CD4-positive, alpha-beta T cell treated with Interleukin-1 beta for 1 hour (primary cell): ENCODE measurements around the gene LIFR.

Experiments
- DNase-seq, 2 donors: peaks; one replicate each; pipeline ENCODE4 v3.0.0-alpha.2; 2020 to 2022

LIFR gene

DNA sequence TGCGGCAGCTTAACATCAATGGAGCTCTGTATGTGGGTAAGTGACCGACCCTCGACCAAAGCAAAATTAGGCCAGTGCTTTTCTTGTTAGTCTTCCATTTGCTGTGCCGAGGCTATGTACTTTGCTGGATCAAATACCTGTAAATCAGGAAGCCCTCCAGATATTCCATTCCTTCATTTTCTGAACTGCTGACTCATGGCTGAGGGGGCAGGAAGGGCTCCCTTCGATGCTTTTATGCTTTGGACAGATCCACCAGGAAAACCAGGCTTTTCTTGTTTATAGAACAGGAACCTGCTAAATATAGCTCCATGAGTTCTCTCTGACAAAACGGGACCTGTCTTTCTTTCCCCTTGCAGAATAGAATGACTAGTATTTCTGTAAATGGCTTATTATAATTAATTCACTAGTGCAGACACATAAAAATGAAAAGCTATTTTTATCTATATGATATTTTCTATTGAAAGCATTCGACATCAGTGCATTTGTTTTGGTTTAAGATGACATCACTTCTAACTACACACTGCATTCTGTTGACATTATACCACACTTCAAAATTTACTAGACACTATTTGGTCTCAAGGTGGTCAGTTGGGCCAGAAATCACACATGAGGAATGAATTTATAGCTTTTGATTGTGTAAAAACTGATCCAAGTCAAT lies 93.3 kb downstream of the LIFR start:
- no peak for DNase-seq

DNA sequence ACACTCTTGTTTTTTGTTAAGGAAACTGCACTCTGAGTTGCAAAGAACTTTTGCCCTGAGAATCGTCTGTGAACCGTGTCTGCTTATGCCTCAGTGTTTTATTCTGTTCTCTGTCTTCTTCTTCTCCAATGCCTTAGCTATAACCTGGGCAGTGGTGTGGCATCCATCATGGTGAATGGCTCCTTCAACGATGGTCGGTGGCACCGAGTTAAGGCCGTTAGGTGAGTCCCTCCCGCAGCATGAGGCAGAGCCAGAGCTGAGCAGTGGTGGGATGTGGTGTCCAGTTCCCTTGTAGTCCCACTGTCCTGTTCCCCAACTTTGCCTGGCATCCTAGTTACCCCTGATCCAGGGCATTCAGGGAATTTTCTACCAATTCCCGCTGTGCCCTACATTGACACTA lies 98.3 kb downstream of the LIFR start:
- DNase-seq: no peak

DNA sequence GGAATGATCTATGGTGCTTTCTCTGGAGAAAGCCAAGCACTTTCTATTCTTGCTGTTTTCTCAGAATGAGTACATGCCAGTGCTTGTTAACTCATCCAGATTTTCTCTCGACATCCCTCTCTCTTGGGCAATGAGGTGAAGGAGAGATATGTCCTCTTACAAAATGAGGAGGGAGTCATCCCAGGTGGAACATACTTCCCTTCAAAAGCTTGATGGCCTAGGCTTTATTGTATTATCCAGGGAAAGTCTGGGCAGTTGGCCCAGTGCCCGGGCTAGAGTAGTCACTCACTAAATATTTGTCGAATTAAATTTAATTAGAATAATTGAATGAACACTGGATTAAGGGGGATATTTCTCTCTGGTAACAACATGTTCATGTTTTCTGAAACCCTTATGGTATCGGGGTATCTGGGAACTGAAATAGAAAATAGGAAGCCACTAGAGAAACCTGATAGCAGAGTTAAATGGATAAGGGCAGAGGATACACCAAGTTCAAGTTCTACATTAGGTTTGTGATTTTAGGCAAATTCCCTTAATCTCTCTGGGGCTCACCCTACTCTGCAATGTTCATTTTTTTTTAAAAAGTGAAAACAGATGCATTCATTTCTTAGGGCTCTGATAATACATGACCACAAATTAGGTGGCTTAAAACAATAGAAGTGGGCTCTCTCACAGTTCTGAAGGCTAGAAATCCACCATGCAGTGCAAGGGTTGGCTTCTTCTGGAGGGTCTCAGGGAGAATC lies 99.6 kb downstream of the LIFR start:
- DNase-seq: no peak

DNA sequence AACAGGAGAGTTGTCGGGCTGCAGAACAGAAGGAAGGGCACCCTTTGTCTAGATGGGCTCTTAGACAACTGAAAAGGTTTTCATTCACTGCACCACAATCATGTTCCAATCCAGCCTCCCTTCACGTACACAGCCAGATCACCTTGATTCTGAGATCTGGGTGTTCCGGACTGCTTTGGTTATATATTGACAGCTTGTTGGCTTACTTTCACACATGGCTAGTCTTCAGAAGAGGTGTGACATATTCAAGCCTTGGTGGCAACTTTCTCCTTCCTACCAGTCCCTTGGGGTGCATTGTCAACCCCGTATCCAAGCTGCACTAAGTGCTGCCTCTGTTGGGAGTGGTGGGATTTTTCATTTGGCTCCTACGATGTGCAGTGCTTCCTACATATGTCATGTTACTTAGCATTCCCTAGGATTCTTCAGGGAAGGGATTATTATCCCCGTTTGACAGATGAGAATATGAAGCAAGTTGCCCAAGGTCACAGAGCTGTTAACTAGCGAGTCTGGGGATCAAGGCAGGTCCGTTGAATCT lies 100.6 kb downstream of the LIFR start:
- no peak for DNase-seq

DNA sequence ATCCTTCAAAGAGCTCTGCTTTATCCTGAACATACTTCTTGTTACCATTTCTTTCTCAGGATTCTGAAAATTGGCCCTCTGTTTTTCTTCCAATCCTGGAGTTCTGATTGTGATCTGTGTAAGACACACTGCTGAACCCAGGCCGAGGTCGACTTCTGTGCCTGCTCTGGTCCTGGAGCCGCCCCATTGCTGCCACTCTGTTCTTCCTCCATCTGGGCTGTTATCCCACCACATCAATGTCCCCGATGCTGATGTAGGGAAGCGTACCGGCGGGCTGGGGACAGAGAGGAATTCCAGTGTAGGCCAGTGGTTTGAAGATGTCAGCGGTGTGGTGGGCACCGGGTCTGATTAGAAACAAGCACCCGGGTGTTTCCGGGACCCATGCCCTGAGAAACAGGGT lies 102.5 kb downstream of the LIFR start:
- DNase-seq: no peak

DNA sequence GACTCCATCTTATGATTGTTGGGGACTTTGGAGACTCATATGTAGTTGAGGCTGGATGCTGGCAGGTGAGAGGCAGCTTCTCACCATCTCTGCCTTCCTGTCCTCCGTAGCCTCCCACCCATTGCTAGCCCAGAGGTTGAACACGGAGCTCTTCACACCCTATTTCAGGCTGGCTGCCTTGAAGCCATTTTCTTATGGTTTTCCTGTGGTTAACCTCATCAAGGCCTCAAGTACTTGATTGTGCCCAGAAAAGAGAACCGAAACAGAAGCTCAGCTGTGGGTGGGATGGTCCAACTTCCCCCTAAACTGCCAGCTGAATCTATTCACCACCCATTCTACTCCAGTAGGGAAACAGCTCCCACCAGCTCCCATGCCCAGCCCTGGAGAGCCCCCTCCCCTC lies 102.9 kb downstream of the LIFR start:
- DNase-seq: peak; percentile 50 to 69

DNA sequence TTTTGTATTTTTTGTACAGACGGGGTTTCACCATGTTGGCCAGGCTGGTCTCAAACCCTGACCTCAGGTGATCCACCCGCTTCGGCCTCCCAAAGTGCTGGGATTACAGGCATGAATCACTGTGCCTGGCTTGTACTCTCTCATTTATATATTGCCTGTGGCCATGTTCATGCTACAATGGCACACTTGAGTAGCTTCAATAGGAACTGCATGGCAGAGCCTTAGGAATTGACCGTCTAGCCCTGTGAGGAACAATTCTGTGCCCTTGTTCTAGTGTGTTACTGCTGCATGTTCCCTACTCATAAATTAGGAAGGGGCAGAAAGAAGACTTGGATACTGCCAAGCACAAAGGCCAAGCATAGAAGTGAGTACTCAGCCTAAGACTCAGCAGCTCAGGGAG lies 104.2 kb downstream of the LIFR start:
- DNase-seq: no peak

DNA sequence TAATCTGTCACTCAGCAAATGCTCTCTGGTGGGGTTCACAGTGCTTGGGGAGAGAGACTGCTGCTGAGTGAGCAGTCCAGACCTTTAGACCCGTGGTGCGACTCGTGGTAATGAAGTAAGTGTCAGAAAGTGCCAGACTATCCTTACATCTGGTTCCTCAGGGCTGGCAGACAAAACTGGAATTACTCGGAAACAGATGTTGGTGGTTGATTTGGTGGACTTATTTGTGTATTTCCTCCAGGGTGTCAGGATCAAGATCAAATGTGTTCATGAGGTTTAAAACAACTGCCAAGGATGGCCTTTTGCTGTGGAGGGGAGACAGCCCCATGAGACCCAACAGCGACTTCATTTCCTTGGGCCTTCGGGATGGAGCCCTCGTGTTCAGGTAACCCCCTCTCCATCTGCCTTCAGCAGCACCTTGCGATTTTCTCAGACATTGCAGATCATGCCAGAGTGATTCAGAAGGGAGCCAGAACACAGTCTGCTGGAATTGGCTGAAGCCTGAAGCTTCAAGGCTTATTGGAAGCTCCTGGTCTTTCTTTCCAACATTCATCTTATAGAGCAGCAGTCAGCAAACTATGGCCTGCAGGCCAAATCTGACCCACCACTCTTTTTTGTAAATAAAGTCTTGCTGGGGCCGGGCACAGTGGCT lies 105.2 kb downstream of the LIFR start:
- DNase-seq: no peak

DNA sequence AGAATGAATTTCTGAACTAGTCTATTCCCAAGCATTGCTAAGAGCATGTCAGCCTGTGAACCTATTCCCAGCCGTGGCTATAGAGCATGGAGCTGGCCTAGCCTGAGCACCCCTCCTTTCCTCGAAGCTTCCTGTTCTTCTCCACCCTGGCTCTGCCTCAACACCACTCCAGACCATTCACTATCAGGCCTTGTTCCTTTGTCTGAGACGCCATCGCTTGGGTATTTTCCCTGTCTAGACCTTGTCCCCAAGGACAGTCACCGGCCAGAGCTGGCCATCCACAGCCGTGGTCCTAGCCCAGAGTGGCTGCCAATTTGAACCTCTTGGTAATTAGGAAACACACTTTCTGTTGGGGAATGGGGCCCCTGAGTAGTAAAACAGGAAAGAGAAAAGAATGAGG lies 105.8 kb downstream of the LIFR start:
- no peak for DNase-seq

DNA sequence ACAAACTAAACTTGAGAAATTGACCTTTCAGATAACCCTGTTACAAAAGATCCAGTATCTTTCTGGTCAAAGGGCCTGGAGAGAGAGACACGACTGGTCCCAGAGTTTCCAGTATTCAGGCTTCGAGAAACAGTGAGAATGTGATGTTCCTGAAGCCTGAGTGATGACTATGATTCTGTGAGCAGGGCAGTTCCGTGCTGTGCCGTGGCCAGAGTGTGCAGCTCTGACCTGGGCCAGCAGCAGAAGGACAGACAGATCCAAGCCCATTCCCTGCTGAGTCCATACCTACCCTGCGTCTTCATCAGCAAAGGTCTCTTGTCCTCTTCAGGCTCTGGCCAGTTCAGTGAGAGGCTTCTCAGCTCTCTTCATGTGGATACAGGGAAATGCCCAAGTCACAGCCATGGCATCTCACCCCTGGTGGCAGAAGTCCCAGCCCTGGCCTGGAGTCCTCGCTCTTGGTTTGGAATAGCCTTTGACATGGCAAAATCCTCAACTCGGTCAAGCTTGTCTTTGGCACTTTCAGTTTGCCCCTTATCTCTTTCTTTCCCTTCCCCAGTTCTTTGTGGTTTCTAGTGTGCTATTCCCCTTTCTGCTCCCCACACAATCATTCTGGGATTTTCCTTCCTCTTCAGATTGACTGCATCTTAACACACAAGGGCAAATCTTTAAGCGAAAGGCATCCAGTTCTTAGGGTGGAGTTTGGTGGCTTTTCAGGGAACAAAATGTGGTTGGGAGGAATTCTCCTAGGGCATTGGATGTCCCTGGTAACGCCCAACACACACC lies 107.7 kb downstream of the LIFR start:
- no peak for DNase-seq

DNA sequence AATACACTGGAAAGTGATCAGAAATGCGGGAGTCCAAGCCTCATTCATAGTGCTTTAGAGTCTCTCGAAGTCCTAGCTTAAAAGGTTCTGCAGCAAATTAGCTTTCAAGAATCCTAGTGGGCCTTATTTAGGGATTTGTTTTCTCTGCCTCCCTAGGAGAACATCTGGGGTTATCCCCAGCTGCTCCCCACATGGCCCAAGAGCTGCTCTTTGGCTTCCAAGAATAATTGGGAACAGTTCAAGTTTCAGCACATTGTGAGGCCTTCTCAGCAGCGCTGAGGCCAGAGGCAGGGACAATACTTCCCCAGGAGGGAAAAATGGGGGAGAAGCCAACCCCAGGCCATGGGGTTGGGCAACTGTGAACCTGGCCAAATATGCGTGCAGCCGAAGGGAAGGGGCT lies 108.7 kb downstream of the LIFR start:
- DNase-seq: no peak

DNA sequence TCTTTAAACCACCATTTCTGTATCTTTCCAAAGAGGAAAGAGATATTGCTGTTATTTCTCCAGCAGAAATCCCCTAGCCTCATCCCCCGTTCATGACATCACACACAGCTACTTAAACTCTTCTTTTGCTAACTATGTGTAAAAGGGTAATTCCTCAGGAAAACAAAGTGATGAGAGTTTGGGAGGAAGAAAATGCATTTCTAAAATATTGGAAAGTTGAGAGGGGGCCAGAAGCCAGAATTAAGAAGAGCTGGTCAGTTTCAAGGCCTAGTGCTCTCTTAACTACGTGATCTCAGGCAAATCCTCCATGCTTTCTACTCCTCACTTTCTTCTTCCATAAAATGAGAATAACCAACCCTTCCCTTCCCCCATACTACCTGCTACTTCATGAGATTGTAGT lies 109.4 kb downstream of the LIFR start:
- DNase-seq: no peak

DNA sequence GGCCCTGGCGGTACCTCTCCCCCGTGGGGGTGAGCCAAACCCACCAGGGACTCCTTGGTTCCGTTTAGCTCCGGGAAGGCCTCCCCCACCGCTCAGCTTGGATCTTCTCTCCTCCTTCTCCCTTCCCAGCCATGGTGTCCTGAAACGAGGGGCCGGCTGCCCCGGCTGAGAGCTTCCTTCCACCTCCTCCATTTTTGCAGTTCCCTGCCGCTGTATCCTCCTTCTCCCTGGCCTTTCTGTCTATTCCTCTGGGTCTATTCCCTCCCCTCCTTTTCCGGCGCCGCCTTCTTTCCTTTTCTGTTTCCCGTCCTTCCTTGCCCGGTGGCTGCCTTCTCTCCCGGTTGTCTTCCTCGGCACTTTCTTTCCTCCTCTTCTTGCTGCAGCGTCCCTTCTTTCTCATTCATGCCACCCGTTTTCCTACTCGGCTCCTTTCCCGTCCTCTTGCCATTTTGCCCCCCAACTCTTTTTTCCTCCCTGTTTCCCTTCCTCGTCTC lies 110.4 kb downstream of the LIFR start:
- no peak for DNase-seq

DNA sequence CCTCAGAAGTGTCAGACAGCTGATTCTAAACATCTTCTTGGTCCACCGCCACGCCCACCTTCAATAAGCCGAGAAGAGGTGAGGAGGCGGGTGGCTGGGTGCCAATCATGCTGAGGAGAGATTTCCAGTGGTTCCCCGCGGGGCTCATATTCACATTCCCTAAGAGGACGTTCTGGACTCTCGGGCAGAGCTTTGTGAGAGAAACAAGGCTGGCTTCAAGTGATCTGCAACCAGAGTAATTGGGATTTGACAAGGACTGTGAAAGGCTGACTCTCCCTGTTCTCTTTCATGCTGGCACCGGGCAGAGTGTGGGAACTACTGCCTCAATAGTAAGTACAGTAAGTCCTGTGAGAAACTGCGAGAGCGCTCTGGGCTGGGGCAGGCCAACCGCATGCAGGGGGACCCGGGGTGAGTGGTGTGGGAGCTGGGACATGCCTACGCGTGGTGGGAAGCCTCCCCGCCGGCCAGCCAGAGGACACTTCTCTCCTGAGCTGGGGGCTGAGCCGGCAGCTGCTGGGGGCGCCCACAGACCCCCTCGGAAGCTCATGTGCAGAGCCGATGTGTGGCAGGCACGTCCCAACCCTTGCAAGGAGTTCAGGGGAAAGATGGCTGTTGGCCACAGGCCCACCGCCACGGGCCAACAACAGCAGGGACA lies 110.9 kb downstream of the LIFR start:
- DNase-seq: no peak

DNA sequence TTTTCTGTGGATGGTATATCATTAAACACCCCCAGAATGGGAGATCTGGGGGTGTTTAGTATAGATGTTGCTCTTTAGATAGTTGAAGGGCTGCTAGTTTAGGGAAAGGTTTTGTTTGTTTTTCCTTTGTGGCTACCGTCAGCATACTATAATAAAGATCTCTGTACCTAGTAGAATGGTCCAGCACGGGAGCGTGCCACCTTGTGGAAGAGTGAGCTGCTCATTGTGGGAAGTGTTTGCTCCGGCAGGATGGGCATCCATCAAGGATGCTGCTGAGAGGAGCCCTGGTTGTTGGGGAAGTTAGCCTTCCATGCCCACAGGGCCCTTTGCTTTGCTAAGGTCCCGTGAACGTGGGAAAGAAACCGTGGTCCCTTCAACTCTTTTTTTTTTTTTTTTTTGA lies 113.1 kb downstream of the LIFR start:
- no peak for DNase-seq

DNA sequence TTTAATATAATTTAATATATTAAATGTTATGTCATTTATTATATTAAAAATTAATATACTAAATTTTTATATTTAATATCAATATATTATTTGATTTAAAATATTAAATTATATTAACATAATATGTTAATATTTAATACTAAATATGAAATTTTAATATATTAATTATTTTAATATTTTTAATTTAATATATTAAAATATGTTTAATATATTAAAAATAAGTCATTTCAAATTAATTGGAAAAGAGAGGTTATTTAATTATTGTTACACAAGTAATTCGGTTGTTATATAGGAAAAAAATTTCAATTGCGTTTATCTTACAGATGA lies 114.2 kb downstream of the LIFR start:
- no peak for DNase-seq

DNA sequence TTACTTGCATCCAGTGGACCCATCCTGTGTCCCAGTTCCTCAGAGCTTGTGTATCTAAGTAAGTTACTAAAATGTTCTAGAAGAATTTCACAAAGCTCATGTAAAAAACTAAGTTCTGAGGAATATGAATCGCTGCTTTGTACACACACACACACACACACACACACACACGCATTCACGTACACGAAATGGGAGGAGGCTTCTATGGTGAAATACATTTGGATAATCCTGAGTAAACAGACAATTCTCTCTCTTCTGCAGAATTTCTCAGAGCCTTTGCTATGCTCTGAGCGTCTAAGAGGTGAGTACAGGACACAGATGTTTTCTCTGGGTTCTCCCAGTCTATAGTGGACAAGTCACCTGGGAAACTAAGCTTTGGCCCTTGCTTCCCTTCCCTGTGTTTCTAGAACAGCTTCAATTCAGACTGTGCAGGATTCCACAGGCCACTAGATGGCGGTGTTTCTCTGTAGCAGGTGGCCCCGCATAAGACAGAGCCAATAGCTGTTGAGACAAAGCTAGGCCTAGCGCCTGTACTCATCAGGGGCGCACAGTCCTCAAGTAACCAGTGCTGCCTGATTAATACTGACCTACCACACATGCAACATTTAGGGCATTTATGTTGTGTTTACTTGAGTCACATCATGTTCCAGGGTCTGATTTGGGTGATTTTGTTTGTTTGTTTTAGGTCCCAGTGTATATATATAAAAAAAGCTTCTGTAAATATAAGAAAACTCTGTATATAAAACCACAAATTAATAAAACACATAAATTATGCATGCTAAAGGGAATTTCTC lies 114.8 kb downstream of the LIFR start:
- peak; percentile 72 to 81 for DNase-seq

DNA sequence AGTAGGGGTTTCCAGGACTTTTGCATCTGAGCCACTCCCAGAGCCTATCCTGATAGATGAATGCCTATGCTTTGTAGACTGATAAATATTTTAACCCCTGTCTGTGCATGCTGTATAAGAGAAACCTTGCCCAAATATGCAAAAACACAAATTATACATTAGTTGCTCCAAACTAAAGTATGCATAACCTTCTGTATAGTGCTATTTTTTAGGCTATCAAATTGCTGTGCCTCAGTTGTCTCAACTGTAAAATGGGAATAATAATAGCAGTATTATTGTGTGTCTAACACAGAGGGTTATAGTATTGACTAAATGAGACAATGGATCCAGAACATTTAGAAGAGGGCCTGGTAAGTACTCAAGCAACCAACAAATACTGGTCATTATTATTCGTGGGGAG lies 117.7 kb downstream of the LIFR start:
- DNase-seq: no peak

DNA sequence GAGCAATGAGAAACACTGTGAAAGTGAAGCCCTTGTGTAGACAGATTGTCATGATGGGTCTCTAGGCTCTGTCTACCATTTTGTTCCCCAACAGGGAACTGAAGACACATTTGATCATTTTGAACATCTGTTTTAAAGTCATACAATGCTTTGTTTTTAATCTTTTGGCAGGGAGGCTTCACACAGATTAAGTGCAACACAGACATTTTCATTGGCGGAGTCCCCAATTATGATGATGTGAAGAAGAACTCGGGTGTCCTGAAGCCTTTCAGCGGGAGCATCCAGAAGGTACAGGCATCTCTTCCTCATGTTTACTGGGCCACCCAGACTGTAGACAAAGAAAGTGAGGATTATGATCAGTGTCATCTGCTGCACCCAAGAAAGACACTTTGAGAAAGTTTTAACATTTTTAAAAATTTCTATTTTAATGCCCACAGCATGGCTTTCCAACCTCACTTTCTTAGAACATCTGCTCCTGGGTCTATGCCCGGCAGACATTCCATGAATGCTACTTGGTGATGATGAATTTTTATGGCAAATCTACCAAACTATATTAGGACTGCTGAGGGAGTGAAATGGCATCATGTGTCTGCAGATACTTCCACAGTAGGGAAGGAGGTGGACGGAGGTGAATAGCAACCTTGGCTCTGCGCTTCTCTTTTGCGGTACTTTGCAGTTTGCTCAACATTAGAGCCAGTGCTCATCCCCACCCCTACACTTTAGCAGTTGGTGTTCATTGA lies 121.3 kb downstream of the LIFR start:
- DNase-seq: no peak

DNA sequence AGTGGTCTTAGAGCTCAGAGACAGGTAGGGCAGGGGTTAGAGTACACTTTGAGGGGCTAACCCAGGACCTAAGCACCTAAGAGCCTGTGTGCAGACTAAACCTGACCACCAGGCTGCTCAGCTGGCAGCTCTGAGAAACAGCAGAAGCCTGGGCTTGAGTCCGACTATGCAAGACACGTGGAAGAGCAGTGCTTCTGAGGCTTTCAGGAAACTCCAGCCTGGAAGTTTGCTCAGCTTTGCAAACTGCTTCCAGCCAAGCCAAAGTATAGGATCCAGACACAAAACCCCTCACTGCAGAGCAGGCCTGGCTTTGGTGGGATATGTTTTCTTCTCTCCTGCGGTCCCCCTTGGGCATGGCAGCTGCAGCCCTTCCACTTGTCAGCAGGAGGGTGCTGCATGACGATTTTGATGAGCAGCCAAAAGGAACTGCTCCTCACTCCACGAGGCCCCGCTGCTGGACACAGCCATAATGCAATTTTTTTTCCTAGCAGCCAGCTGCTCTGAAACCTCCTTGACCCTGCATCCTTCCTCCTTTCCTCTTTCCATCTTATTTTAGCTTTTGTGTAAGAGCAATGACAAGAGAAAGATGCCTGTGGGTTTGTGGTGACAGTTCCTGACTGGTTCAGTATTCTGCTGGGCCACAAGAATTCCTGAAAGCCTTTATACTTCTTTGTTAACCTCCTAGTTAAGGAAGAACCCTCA lies 123.1 kb downstream of the LIFR start:
- no peak for DNase-seq
